Prostate gland (tissue), 2 donors: Measurements from ENCODE around the gene HEG1. TPM values are rescaled to one million over a fixed set of nuclear protein-coding genes. Genes with fewer than 3 reads are reported as not detected.

Source experiments
- DNase-seq: peaks from one replicate; pipeline ENCODE4 v3.0.0-alpha.2; 2019; ENCODE audit warnings: low spot score
- H3K27ac ChIP-seq, 2 donors: fragments of 200-600 bp; sonication (generic); 2 replicates each; pipeline ENCODE4 v1.5.1; 2017 to 2019
- H3K27me3 ChIP-seq: fragments of 200-600 bp; sonication (generic); replicated peaks from 2 replicates; pipeline ENCODE4 v1.5.1; 2019; ENCODE audit not compliant: insufficient read depth
- H3K36me3 ChIP-seq, 2 donors: fragments of 200-600 bp; sonication (generic); 1 replicate in 1 of 2; 2 replicates in 1 of 2; pipeline versions ENCODE4 v1.5.1 to v1.8.1; 2017 to 2019
- H3K4me1 ChIP-seq: fragments of 200-600 bp; sonication (generic); replicated peaks from 2 replicates; pipeline ENCODE4 v1.5.1; 2019
- H3K4me3 ChIP-seq, 2 donors: fragments of 200-600 bp; sonication (generic); 2 replicates each; pipeline ENCODE4 v1.5.1; 2017 to 2019
- H3K9me3 ChIP-seq: fragments of 200-600 bp; sonication (generic); 2 replicates; pipeline ENCODE4 v1.5.1; 2017
- POLR2A ChIP-seq: fragments of 450-650 bp; IDR thresholded peaks from one replicate; pipeline ENCODE4 v1.6.1; 2016; ENCODE audit warnings: antibody characterized with exemption, mild to moderate bottlenecking
- POLR2AphosphoS5 ChIP-seq: sonication (generic); formaldehyde crosslinking; IDR thresholded peaks from one replicate; pipeline ENCODE4 v1.6.1; 2017; ENCODE audit warnings: antibody characterized with exemption
- WGBS: methylation state at CpG from one replicate; pipeline ENCODE4 v1.1.5; 2018; 5-methylcytosine and 5-hydroxymethylcytosine counted together
- intact Hi-C: fragments of 100-400 bp; cut with DNase I; formaldehyde crosslinking; loops from one replicate; pipeline ENCODE4 v1.14.2; 2022
- total RNA-seq, 2 donors: library from RNA; depleted of rRNA; stranded (reverse); fragments of >200 nt; gene quantifications; one replicate each; pipeline ENCODE4 v1.1.0, GENCODE V29; 2016
- TF ChIP-seq, protein P1 (sequence below), 4 experiments: fragments of 200-600 bp in 2 of 4; fragments of 450-650 bp in 2 of 4; sonication (generic) in 2 of 4; IDR thresholded peaks; 1 replicate in 3 of 4; 2 replicates in 1 of 4; pipeline ENCODE4 v1.5.1; 2016 to 2019; ENCODE audit warnings: antibody characterized with exemption in 4 of 4, mild to moderate bottlenecking in 2 of 4, moderate library complexity in 2 of 4

The HEG1 gene
- total RNA-seq, 2 donors from 2014 or later: 27.5 to 130 TPM

DNA sequence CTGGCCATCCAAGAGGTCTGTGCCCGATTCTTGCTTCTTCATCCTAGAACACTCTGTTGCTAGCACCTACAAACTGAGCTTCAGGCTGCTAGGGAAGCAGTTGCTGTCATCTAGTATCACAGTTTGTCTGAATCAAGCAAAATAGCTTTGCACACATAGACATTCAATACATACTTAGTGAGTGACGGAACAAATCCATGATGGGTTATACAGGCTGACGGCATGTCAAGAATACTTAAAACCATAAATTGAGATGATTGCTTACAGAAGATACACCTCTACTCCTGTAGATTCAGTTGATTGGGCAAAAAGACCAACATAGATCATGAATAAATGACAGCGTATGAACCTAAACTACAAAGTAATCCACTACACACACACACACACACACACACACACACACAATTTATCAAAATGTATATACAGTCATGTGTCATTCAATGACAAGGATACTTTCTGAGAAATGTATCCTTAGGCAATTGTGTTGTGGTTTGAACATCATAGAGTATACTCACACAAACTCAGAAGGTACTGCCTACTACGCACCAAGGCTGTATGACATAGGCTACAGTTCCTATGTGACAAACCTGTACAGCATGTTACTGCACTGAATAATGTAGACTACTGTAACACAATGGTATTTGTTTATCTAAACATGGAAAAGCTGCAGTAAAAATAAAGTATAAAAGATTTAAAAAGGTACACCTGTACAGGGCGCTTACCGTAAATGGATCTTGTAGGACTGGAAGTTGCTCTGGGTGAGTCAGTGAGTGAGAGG lies 14.4 kb upstream of the HEG1 start:
- Histone ChIP-seq H3K9me3 (no peaks in the 10 kb centered on the region), H3K4me3 (no peak overlapping the region), H3K27me3 (no peaks in the 10 kb centered on the region), H3K4me1 (no peaks in the 10 kb centered on the region), H3K27ac (no peak overlapping the region), H3K36me3 (no peaks in the 10 kb centered on the region)
- WGBS: 90% methylated on average over 7 of the region's 7 CpGs
- no peak for DNase-seq
- intact Hi-C loops: loop anchor here (5.0 kb wide), 1 partner anchor 47 kb away; no protein-coding TSS in a partner anchor
- TF ChIP-seq, protein P1, sequence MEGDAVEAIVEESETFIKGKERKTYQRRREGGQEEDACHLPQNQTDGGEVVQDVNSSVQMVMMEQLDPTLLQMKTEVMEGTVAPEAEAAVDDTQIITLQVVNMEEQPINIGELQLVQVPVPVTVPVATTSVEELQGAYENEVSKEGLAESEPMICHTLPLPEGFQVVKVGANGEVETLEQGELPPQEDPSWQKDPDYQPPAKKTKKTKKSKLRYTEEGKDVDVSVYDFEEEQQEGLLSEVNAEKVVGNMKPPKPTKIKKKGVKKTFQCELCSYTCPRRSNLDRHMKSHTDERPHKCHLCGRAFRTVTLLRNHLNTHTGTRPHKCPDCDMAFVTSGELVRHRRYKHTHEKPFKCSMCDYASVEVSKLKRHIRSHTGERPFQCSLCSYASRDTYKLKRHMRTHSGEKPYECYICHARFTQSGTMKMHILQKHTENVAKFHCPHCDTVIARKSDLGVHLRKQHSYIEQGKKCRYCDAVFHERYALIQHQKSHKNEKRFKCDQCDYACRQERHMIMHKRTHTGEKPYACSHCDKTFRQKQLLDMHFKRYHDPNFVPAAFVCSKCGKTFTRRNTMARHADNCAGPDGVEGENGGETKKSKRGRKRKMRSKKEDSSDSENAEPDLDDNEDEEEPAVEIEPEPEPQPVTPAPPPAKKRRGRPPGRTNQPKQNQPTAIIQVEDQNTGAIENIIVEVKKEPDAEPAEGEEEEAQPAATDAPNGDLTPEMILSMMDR (IDR thresholded peaks at IDR 0.05): no peak
- no peak for TF ChIP-seq POLR2AphosphoS5
- TF ChIP-seq POLR2A: no peak

DNA sequence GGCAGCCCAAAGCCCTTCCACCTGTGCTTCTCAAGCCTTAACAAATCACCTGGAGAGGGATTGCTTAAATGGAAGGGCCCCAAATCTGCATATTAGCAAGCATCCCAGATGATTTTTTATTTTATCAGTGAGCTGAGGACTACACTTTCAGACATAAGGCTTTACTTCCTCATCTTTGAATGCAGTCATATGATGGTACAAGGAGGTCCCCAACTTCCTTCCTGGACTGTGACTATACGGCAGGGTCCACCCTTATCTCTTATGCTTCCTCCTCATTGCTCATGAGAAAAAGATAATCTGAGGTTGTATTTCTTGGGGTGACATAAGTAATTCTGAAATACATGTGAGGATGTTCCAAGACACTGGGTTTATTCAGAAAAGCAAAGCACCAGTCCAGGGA lies 13.7 kb upstream of the HEG1 start:
- Histone ChIP-seq H3K4me3 (no peak overlapping the region), H3K9me3 (no peaks in the 10 kb centered on the region), H3K27me3 (no peaks in the 10 kb centered on the region), H3K36me3 (no peaks in the 10 kb centered on the region), H3K27ac (no peak overlapping the region), H3K4me1 (no peaks in the 10 kb centered on the region)
- TF ChIP-seq POLR2A (no peak), POLR2AphosphoS5 (no peak)
- TF ChIP-seq, protein P1 (IDR thresholded peaks at IDR 0.05): no peak
- WGBS: 62% methylated on average over 1 of the region's 1 CpG
- intact Hi-C loops: loop anchor here (5.0 kb wide), 1 partner anchor 48 kb away; no protein-coding TSS in a partner anchor
- no peak for DNase-seq

DNA sequence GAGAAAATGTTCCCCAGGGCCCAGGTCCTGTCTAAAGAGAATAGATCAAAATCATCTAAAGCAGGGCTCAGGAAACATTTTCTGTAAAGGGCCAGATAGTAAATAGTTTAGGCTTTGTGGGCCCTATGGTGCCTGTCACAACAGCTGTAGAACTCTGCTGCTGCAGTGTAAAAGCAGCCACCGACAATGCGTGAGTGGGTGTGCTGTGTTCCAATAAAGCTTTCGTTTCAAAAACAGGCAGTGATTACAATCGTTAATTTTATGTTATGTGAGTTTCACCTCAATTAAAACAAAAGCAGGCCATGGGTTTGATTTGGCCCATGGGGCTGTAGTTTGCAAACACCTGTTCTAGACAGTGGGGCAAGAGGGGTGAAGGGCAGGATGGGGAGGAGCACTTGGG lies 12.5 kb upstream of the HEG1 start:
- Histone ChIP-seq H3K9me3 (no peaks in the 10 kb centered on the region), H3K27ac (no peak overlapping the region), H3K4me3 (no peak overlapping the region), H3K27me3 (no peaks in the 10 kb centered on the region), H3K36me3 (no peaks in the 10 kb centered on the region), H3K4me1 (no peaks in the 10 kb centered on the region)
- no peak for DNase-seq
- TF ChIP-seq POLR2A (no peak), POLR2AphosphoS5 (no peak)
- TF ChIP-seq, protein P1 (IDR thresholded peaks at IDR 0.05): no peak
- 61% methylated on average over 4 of the region's 4 CpGs for WGBS
- intact Hi-C loops: loop anchor here (5.0 kb wide), 1 partner anchor 49 kb away; no protein-coding TSS in a partner anchor

DNA sequence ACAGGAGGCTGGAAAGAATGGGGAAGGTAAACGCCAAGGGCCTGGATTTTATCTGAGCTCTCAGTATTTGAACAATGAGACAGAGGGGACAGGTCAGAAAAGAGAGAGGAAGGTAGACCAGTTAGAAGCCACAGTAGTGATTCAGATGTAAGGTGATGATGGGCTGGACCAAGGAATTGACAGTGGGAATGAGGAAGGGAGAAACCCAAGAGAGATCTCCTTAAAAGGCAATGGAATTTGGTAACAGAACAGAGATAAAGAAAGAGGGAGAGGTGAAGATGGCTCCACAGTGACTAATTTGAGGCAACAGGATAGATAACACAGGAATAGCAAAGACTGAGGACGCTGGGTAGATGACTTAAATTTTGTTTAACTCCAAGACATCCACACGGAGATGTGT lies 11.4 kb upstream of the HEG1 start:
- Histone ChIP-seq H3K27ac (no peak overlapping the region), H3K27me3 (no peaks in the 10 kb centered on the region), H3K9me3 (no peaks in the 10 kb centered on the region), H3K4me3 (no peak overlapping the region), H3K36me3 (no peaks in the 10 kb centered on the region), H3K4me1 (no peaks in the 10 kb centered on the region)
- TF ChIP-seq POLR2AphosphoS5: no peak
- no peak for TF ChIP-seq POLR2A
- DNase-seq: no peak
- intact Hi-C loops: loop anchor here (5.0 kb wide), 1 partner anchor 50 kb away; no protein-coding TSS in a partner anchor
- WGBS: 69% methylated on average over 3 of the region's 3 CpGs

DNA sequence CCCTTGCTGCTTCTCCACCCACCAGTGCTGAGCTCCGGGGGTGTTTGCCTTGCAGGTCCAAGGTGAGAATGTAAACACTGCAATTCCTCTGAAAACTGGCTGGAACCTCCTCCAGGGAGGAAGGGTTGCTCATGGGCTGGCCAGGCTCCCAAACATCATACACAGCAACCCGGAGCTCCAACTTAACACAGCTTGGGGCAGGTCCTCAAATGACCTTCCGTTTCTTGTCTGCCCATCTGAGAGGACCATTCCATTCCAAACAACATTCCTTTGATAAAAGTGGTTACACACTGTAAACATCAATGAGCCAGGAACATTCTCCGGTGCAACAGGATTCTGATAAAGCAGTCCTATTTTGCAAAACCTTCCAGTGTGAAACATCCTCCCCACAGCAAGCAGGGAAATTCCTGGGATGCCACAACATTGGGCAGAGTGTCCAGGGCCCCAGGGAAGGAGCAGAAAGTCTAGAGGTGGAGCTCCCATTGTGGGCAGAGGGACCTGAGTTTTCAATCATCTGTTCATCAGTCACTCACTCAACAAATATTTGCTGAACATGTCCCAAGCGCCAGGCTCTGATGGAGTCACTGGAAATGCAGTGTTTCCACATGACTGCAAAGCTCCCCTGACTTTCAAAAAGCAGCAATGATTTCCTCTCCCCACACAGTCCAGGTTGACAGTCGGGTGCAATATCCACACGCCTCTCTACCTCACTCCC lies 7.3 kb upstream of the HEG1 start:
- no peaks in the 10 kb centered on the region for H3K27me3 ChIP-seq
- peak overlapping the region in 1 of 2 donors; percentile 16 for H3K27ac ChIP-seq
- no peaks in the 10 kb centered on the region for H3K36me3 ChIP-seq
- peak; percentile 53 for DNase-seq
- peak; percentile 71 for TF ChIP-seq POLR2AphosphoS5
- TF ChIP-seq, protein P1 (IDR thresholded peaks at IDR 0.05): no peak
- no peak overlapping the region for H3K4me3 ChIP-seq
- 28% methylated on average over 7 of the region's 7 CpGs for WGBS
- no peaks in the 10 kb centered on the region for H3K4me1 ChIP-seq
- no peaks in the 10 kb centered on the region for H3K9me3 ChIP-seq
- intact Hi-C loops: no loop called here
